K562 (cell line): ENCODE measurements around the gene IGSF3. TPM values are rescaled to one million over a fixed set of nuclear protein-coding genes. Genes with fewer than 3 reads are reported as not detected.

Experiments
- CHAMP1 ChIP-seq: fragments of 450-650 bp; IDR thresholded peaks from 2 replicates; pipeline ENCODE4 v1.6.1; 2016; ENCODE audit warnings: mild to moderate bottlenecking
- GTF2E2 ChIP-seq: fragments of 200-800 bp; sonication (Bioruptor generic); IDR thresholded peaks from 2 replicates; pipeline ENCODE4 v1.6.1; 2016; ENCODE audit warnings: missing genetic modification characterization, missing compliant biosample characterization
- HDAC1 ChIP-seq, 2 experiments: fragments of 450-650 bp; IDR thresholded peaks; 2 replicates each; pipeline ENCODE4 v1.6.1; 2016 to 2017; ENCODE audit warnings: inconsistent platforms in 1 of 2, mild to moderate bottlenecking in 1 of 2, moderate library complexity in 1 of 2
- HDAC6 ChIP-seq: IDR thresholded peaks from 2 replicates; pipeline ENCODE4 v1.6.1; 2012; ENCODE audit warnings: low read depth, mild to moderate bottlenecking, control low read depth, inconsistent platforms, low read length, moderate library complexity
- HMGXB4 ChIP-seq: sonication (generic); formaldehyde crosslinking; IDR thresholded peaks from 2 replicates; pipeline ENCODE4 v1.8.1; 2023; ENCODE audit warnings: mild to moderate bottlenecking, missing genetic modification reagents
- KAT2B ChIP-seq: IDR thresholded peaks from one replicate; pipeline ENCODE4 v1.6.1; 2012; ENCODE audit warnings: low read depth, mild to moderate bottlenecking, control low read depth, inconsistent platforms, low read length, moderate library complexity
- KDM5B ChIP-seq: fragments of 200-600 bp; sonication (generic); IDR thresholded peaks from 2 replicates; pipeline ENCODE4 v1.6.1; 2012; ENCODE audit warnings: low read depth, mild to moderate bottlenecking, moderate library complexity, low read length, control low read depth, inconsistent platforms; ENCODE audit not compliant: insufficient replicate concordance
- MAFK ChIP-seq: IDR thresholded peaks from 2 replicates; pipeline ENCODE4 v1.6.1; 2011; ENCODE audit warnings: low read length, improper control_type of control experiment
- RBBP5 ChIP-seq: fragments of 200-600 bp; sonication (generic); IDR thresholded peaks from 2 replicates; pipeline ENCODE4 v1.6.1; 2012; ENCODE audit warnings: borderline replicate concordance, mild to moderate bottlenecking, low read length, control low read depth, inconsistent platforms; ENCODE audit not compliant: insufficient read depth, poor library complexity, severe bottlenecking
- ZBTB40 ChIP-seq, 2 experiments: fragments of 450-650 bp in 1 of 2; sonication (generic) in 1 of 2; formaldehyde crosslinking in 1 of 2; IDR thresholded peaks; 2 replicates each; pipeline versions ENCODE4 v1.7.1 to v1.9.0; 2016 to 2022; ENCODE audit warnings: inconsistent platforms in 1 of 2, mild to moderate bottlenecking in 1 of 2, missing genetic modification reagents in 1 of 2
- ZNF766 ChIP-seq: fragments of 200-800 bp; sonication (Bioruptor generic); conservative IDR thresholded peaks from 2 replicates; pipeline ENCODE4 v1.6.1; 2016; ENCODE audit warnings: missing genetic modification characterization, missing compliant biosample characterization
- polyA plus RNA-seq, 8 experiments: library from polyadenylated mRNA; depleted of rRNA in 4 of 8; stranded (reverse) in 5 of 8; unstranded in 3 of 8; fragments of >200 nt; fragmentation: Nextera tagmentation in 2 of 8; fragmentation: Illumina TruSeq in 1 of 8; extraction: Ambion mirVana in 2 of 8; extraction: Trizol in 1 of 8; gene quantifications; 2 replicates each; pipeline versions ENCODE4 v1.2.1 to v1.2.3, GENCODE V29; 2011 to 2014; ENCODE audit warnings: inconsistent platforms in 1 of 8, missing spikeins in 1 of 8
- total RNA-seq, 7 experiments: library from RNA; depleted of rRNA in 6 of 7; stranded (reverse); fragments of >200 nt in 6 of 7; fragmentation: Illumina TruSeq in 2 of 7; extraction: Trizol in 2 of 7; gene quantifications; 2 replicates each; pipeline versions ENCODE4 v1.2.1 to v1.2.3, GENCODE V29; 2011 to 2021; ENCODE audit warnings: low replicate concordance in 1 of 7

Gene IGSF3
- total and polyA plus RNA-seq, 9 of the 15 experiments (the other 6 are each of a cell fraction or from before 2014, with no cell fraction given) = 1.1 to 15.0 (median 8.3) TPM

- TF ChIP-seq HMGXB4 (CRISPR knock-in tag) (no peak; the same call in 1 of the 2 replicates), KDM5B (peak; percentile 60), KAT2B (no peak), HDAC1 (IDR thresholded peaks at IDR 0.05) (no peak; a peak in 2 of 4 replicates), MAFK (no peak), GTF2E2 (tag) (0 out of 2 replicates have a peak, but pooled peaks have one; percentile 8), RBBP5 (peak; percentile 21), CHAMP1 (no peak), ZBTB40 (IDR thresholded peaks at IDR 0.05) (peak; percentile 56; the same call in 1 of the 2 replicates), ZBTB40 (CRISPR knock-in tag; IDR thresholded peaks at IDR 0.05) (no peak), HDAC6 (no peak), ZNF766 (no peak)
These were observed 407 bp downstream of the IGSF3 start (continued) for GRCh38 chr1:116667078-116667574.
